HG03175 (cell line): Measurements from ENCODE around the gene ZSCAN22.

ENCODE experiments used
- ATAC-seq: cut with Tn5 transposase; IDR thresholded peaks from one replicate; pipeline ENCODE4 v1.9.1; 2021; ENCODE audit warnings: mild to moderate bottlenecking, moderate library complexity; ENCODE audit not compliant: unreplicated experiment

Gene ZSCAN22

GRCh38 chr19:58317476-58318072, 9.2 kb upstream of the ZSCAN22 start:
- no peak for ATAC-seq

GRCh38 chr19:58318297-58318696, 8.5 kb upstream of the ZSCAN22 start:
- ATAC-seq: no peak

GRCh38 chr19:58319241-58319640, 7.6 kb upstream of the ZSCAN22 start:
- ATAC-seq: no peak

GRCh38 chr19:58325311-58326022, 1.3 kb upstream of the ZSCAN22 start:
- ATAC-seq: no peak

- no peak for ATAC-seq
Measured at GRCh38 chr19:58326501-58326913, 287 bp upstream of the ZSCAN22 start.

- ATAC-seq: no peak
Measured at GRCh38 chr19:58328999-58329398, 2.2 kb downstream of the ZSCAN22 start.

- ATAC-seq: no peak
Measured at GRCh38 chr19:58330458-58330857, 3.7 kb downstream of the ZSCAN22 start.

GRCh38 chr19:58332697-58333096, 5.9 kb downstream of the ZSCAN22 start:
- ATAC-seq: no peak

- no peak for ATAC-seq
Measured at GRCh38 chr19:58334691-58335249, 8.0 kb downstream of the ZSCAN22 start.

- no peak for ATAC-seq
Measured at GRCh38 chr19:58335630-58336029, 8.8 kb downstream of the ZSCAN22 start.

- no peak for ATAC-seq
Measured at GRCh38 chr19:58336216-58336615, 9.4 kb downstream of the ZSCAN22 start.

GRCh38 chr19:58336820-58337219, 10.0 kb downstream of the ZSCAN22 start:
- no peak for ATAC-seq

GRCh38 chr19:58338336-58338735, 11.5 kb downstream of the ZSCAN22 start:
- no peak for ATAC-seq

- no peak for ATAC-seq
Measured at GRCh38 chr19:58338825-58339558, 12.2 kb downstream of the ZSCAN22 start.

- ATAC-seq: no peak
Measured at GRCh38 chr19:58345558-58345957, 18.8 kb downstream of the ZSCAN22 start.

- peak; percentile 84 for ATAC-seq
Measured at GRCh38 chr19:58346961-58347929, 20.5 kb downstream of the ZSCAN22 start.

GRCh38 chr19:58348080-58348479, 21.3 kb downstream of the ZSCAN22 start:
- ATAC-seq: peak; percentile 3

- ATAC-seq: no peak
Measured at GRCh38 chr19:58349590-58349989, 22.8 kb downstream of the ZSCAN22 start.

- ATAC-seq: no peak
Measured at GRCh38 chr19:58350001-58350861, 23.4 kb downstream of the ZSCAN22 start.
